Endothelial cell of umbilical vein (primary cell): ENCODE data around the gene DIAPH2. TPM values are rescaled to one million over a fixed set of nuclear protein-coding genes. Genes with fewer than 3 reads are reported as not detected.

Experiments
- BruUV-seq: library from RNA; stranded (reverse); fragments of 400-500 nt; replicated peaks from 2 replicates; lab custom pipeline; 2021; lab: Mats Ljungman, UMichigan
- CTCF ChIA-PET: fragments of 300-600, 350-600 bp; sonication (Branson Sonifier 250); formaldehyde crosslinking; loops from one replicate; lab custom pipeline; 2021; ENCODE audit warnings: antibody characterized with exemption, inconsistent platforms; lab: Charles Lee
- POLR2A ChIA-PET: fragments of 300-600, 350-600 bp; sonication (Branson Sonifier 250); formaldehyde crosslinking; loops from one replicate; lab custom pipeline; 2021; ENCODE audit warnings: antibody characterized with exemption, inconsistent platforms; lab: Charles Lee
- DNase-seq: peaks from one replicate; pipeline ENCODE4 v3.0.0-alpha.2; 2011; ENCODE audit warnings: low read depth, low spot score
- FAIRE-seq: peaks from 2 replicates; lab custom pipeline; 2011; peaks lifted over from hg19 to GRCh38; lab: Jason Lieb, UNC
- H2AFZ ChIP-seq: 2 replicates; pipeline ENCODE4 v1.6.0; 2012; ENCODE audit warnings: low read depth, low read length, control low read depth, inconsistent platforms
- H3K27ac ChIP-seq: 2 replicates; pipeline ENCODE4 v1.5.1; 2011; ENCODE audit warnings: low read depth, mild to moderate bottlenecking, control low read depth, low read length, moderate library complexity; ENCODE audit not compliant: insufficient read depth
- H3K27me3 ChIP-seq, 2 experiments: 2 replicates each; pipeline versions ENCODE4 v1.6.0 to v1.6.1; 2011; ENCODE audit warnings: low read length in 2 of 2, mixed read lengths in 1 of 2; ENCODE audit not compliant: control insufficient read depth in 2 of 2, insufficient read depth in 2 of 2
- H3K36me3 ChIP-seq, 2 experiments: 2 replicates in 1 of 2; 3 replicates in 1 of 2; pipeline ENCODE4 v1.5.1; 2011; ENCODE audit warnings: low read length in 2 of 2, mild to moderate bottlenecking in 1 of 2, moderate library complexity in 1 of 2; ENCODE audit not compliant: control insufficient read depth in 2 of 2, insufficient read depth in 2 of 2; ENCODE audit errors: extremely low read depth in 1 of 2
- H3K4me1 ChIP-seq: 3 replicates; pipeline ENCODE4 v1.5.1; 2011; ENCODE audit warnings: mild to moderate bottlenecking, low read length; ENCODE audit not compliant: control insufficient read depth, insufficient read depth; ENCODE audit errors: extremely low read depth
- H3K4me2 ChIP-seq: 2 replicates; pipeline ENCODE4 v1.6.1; 2011; ENCODE audit warnings: low read length, control low read depth, mixed read lengths; ENCODE audit not compliant: insufficient read depth
- H3K4me3 ChIP-seq, 3 experiments: fragments of 200-600 bp in 1 of 3; sonication (generic), shearing (Covaris generic) in 1 of 3; replicated peaks in 1 of 3; 2 replicates each; pipeline ENCODE4 v1.5.1; 2011 to 2016; ENCODE audit warnings: control low read depth in 3 of 3, low read length in 3 of 3, mild to moderate bottlenecking in 2 of 3, inconsistent platforms in 1 of 3, low read depth in 1 of 3, moderate library complexity in 1 of 3; ENCODE audit not compliant: insufficient read depth in 1 of 3
- H3K79me2 ChIP-seq: 2 replicates; pipeline ENCODE4 v1.6.0; 2012; ENCODE audit warnings: low read length, inconsistent platforms; ENCODE audit not compliant: control insufficient read depth, insufficient read depth
- H3K9ac ChIP-seq: replicated peaks from 2 replicates; pipeline ENCODE3; 2011; ENCODE audit warnings: low read length, control low read depth; ENCODE audit not compliant: insufficient read depth; ENCODE audit errors: extremely low read depth
- H3K9me1 ChIP-seq: replicated peaks from 3 replicates; pipeline ENCODE4 v1.6.0; 2011; ENCODE audit warnings: mild to moderate bottlenecking, low read length; ENCODE audit not compliant: control insufficient read depth, insufficient read depth; ENCODE audit errors: extremely low read depth
- H3K9me3 ChIP-seq: replicated peaks from 2 replicates; pipeline ENCODE4 v1.5.1; 2012; ENCODE audit warnings: low read length, inconsistent platforms; ENCODE audit not compliant: control insufficient read depth, insufficient read depth
- H4K20me1 ChIP-seq: replicated peaks from 2 replicates; pipeline ENCODE3; 2011; ENCODE audit warnings: mild to moderate bottlenecking, low read length; ENCODE audit not compliant: control insufficient read depth, insufficient read depth; ENCODE audit errors: extremely low read depth
- EZH2 ChIP-seq: IDR thresholded peaks from 2 replicates; pipeline ENCODE4 v1.6.1; 2012; ENCODE audit warnings: borderline replicate concordance, low read depth, mild to moderate bottlenecking, moderate library complexity, low read length, inconsistent platforms; ENCODE audit not compliant: severe bottlenecking
- FOS ChIP-seq: IDR thresholded peaks from 2 replicates; pipeline ENCODE4 v1.6.1; 2011; ENCODE audit warnings: mild to moderate bottlenecking, low read length, moderate library complexity, borderline replicate concordance; ENCODE audit not compliant: insufficient read depth
- GATA2 ChIP-seq: IDR thresholded peaks from 2 replicates; pipeline ENCODE4 v1.7.0; 2011; ENCODE audit warnings: low read depth, mild to moderate bottlenecking, moderate library complexity, mixed read lengths, low read length; ENCODE audit not compliant: insufficient read length, insufficient read depth
- JUN ChIP-seq: IDR thresholded peaks from 2 replicates; pipeline ENCODE4 v1.6.1; 2011; ENCODE audit warnings: borderline replicate concordance, low read depth; ENCODE audit not compliant: insufficient read length, insufficient read depth
- MYC ChIP-seq: IDR thresholded peaks from one replicate; pipeline ENCODE4 v1.6.1; 2011; ENCODE audit warnings: mild to moderate bottlenecking, low read depth, low read length
- POLR2A ChIP-seq: IDR thresholded peaks from 2 replicates; pipeline ENCODE4 v1.6.1; 2012; ENCODE audit warnings: low read depth, mild to moderate bottlenecking, control low read depth, low read length
- POLR2AphosphoS5 ChIP-seq: IDR thresholded peaks from 2 replicates; pipeline ENCODE4 v1.6.1; 2012; ENCODE audit warnings: low read depth, mild to moderate bottlenecking, control low read depth, low read length, moderate library complexity; ENCODE audit not compliant: insufficient read depth
- dilution Hi-C: fragments of 300-500 bp; cut with MboI; formaldehyde crosslinking; loops from one replicate; pipeline ENCODE4 v1.15.0; 2019; ENCODE audit warnings: low sequenced_read_pairs; ENCODE audit not compliant: extremely low pct_ligation_motif_present
- intact Hi-C: fragments of 100-400 bp; cut with micrococcal nuclease; formaldehyde crosslinking; loops from one replicate; pipeline ENCODE4 v1.10.0; 2022
- polyA plus RNA-seq, 4 experiments: library from polyadenylated mRNA; depleted of rRNA in 3 of 4; stranded (reverse) in 3 of 4; unstranded in 1 of 4; fragments of >200 nt; gene quantifications; 2 replicates each; pipeline versions ENCODE4 v1.2.1 to v1.2.3, GENCODE V29; 2011 to 2012; ENCODE audit warnings: missing spikeins in 1 of 4
- total RNA-seq: library from RNA; stranded (reverse); gene quantifications from 2 replicates; pipeline ENCODE4 v1.2.3, GENCODE V29; 2021
- TF ChIP-seq, protein P1 (sequence below): IDR thresholded peaks from 2 replicates; pipeline ENCODE4 v1.6.1; 2011; ENCODE audit not compliant: insufficient read depth, insufficient read length
- TF ChIP-seq, protein P2 (sequence below), 2 donors: IDR thresholded peaks; 1 replicate in 1 of 2; 2 replicates in 1 of 2; pipeline ENCODE4 v1.5.1; 2011; ENCODE audit warnings: low read length in 2 of 2, mild to moderate bottlenecking in 2 of 2, moderate library complexity in 2 of 2, control low read depth in 1 of 2, inconsistent platforms in 1 of 2, low read depth in 1 of 2; ENCODE audit not compliant: insufficient read depth in 1 of 2; ENCODE audit errors: extremely low read depth in 1 of 2

DIAPH2 gene
- total and polyA plus RNA-seq, 2 donors (not counting 3 experiments of a cell fraction or from before 2014, with no cell fraction given): 3.0 to 30.0 TPM

DNA sequence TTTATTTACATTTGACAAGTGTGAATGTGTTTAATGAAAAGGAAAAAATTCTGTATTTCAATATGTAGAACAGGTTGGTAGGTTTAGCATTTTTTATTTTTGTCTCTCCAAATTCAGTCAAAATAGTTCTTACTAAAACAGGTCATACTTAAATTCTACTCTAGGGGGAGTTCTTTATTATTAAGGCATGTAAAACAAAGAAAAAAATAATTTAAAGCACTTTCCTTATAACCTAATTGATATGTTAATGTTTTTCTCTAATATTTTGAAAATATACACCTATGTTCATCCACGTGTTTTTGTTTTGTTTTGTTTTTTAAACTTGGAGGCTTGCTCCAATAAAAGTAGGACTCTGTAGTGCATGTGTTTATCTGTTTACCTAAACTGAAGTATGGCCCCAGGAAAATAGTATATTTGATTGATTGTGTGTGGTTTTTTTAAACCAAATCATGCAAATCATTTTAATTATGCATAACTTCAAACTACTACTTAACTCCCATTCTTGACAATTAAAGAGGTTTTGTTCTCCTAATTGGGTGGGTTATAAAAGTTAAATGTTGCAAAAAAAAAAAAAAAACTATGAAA, 761.7 kb downstream of the DIAPH2 start:
- Histone ChIP-seq H3K27ac (no peak overlapping the region), H3K36me3 (no peaks in the 10 kb centered on the region), H3K27me3 (no peaks in the 10 kb centered on the region), H3K79me2 (no peaks in the 10 kb centered on the region), H3K9me1 (no peaks in the 10 kb centered on the region), H2AFZ (no peak overlapping the region), H4K20me1 (no peaks in the 10 kb centered on the region), H3K4me1 (no peaks in the 10 kb centered on the region), H3K9ac (no peak overlapping the region), H3K4me2 (no peak overlapping the region), H3K9me3 (no peaks in the 10 kb centered on the region), H3K4me3 (no peak overlapping the region)
- no peak for FAIRE-seq
- TF ChIP-seq, protein P1, sequence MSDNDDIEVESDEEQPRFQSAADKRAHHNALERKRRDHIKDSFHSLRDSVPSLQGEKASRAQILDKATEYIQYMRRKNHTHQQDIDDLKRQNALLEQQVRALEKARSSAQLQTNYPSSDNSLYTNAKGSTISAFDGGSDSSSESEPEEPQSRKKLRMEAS: no peak
- TF ChIP-seq POLR2A: no peak
- TF ChIP-seq, protein P2, sequence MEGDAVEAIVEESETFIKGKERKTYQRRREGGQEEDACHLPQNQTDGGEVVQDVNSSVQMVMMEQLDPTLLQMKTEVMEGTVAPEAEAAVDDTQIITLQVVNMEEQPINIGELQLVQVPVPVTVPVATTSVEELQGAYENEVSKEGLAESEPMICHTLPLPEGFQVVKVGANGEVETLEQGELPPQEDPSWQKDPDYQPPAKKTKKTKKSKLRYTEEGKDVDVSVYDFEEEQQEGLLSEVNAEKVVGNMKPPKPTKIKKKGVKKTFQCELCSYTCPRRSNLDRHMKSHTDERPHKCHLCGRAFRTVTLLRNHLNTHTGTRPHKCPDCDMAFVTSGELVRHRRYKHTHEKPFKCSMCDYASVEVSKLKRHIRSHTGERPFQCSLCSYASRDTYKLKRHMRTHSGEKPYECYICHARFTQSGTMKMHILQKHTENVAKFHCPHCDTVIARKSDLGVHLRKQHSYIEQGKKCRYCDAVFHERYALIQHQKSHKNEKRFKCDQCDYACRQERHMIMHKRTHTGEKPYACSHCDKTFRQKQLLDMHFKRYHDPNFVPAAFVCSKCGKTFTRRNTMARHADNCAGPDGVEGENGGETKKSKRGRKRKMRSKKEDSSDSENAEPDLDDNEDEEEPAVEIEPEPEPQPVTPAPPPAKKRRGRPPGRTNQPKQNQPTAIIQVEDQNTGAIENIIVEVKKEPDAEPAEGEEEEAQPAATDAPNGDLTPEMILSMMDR (IDR thresholded peaks at IDR 0.05; ENCODE audit: extremely low read depth in 1 of 2, insufficient read depth in 1 of 2, low read depth in 1 of 2, low read length in 2 of 2): peak in 1 of 2 donors; percentile 2
- no peak for TF ChIP-seq JUN
- no peak for TF ChIP-seq MYC
- intact Hi-C loops: no loop called here
- DNase-seq: peak; percentile 9
- dilution Hi-C loops: no loop called here
- ChIA-PET CTCF (interaction anchor here (1.0 to 1.8 kb wide), 4 partner anchors 8 to 238 kb away, joined by 3 to 7 read pairs (median 4); no protein-coding TSS in a partner anchor), POLR2A (no interaction called here)
- no TSS peak for BruUV-seq

DNA sequence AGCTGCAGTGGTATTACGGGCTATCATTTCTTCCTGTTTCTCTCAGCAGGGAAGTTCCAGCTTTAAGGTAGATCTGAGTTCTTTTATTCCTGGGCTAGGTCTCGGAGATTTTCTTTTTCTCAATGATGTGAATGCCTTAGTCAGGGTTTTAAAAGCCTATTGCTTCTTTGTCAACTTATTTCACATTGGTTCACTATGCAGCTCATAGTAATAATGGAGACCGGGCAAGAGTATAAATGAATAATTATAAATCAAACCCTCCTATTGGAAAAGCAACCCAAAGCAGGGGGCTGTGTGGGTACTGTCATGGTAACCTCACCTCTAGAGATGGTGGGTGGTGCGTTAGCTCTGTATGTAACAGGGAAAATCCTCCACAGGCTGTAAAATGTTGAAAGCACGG, 762.7 kb downstream of the DIAPH2 start:
- Histone ChIP-seq H3K9me1 (no peaks in the 10 kb centered on the region), H3K4me2 (no peak overlapping the region), H3K79me2 (no peaks in the 10 kb centered on the region), H3K27me3 (no peaks in the 10 kb centered on the region), H3K9ac (no peak overlapping the region), H3K36me3 (no peaks in the 10 kb centered on the region), H3K4me1 (no peaks in the 10 kb centered on the region), H4K20me1 (no peaks in the 10 kb centered on the region), H3K4me3 (no peak overlapping the region), H3K9me3 (no peaks in the 10 kb centered on the region), H3K27ac (no peak overlapping the region), H2AFZ (no peak overlapping the region)
- intact Hi-C loops (no loop called here), dilution Hi-C loops (no loop called here)
- no peak for DNase-seq
- no TSS peak for BruUV-seq
- TF ChIP-seq POLR2AphosphoS5 (no peak), FOS (no peak), MYC (no peak), EZH2 (no peak), POLR2A (no peak), JUN (no peak), GATA2 (no peak)
- TF ChIP-seq, protein P1: no peak
- TF ChIP-seq, protein P2 (IDR thresholded peaks at IDR 0.05; ENCODE audit: extremely low read depth in 1 of 2, insufficient read depth in 1 of 2, low read depth in 1 of 2, low read length in 2 of 2): no peak
- CTCF ChIA-PET: interaction anchor here (1.0 to 1.8 kb wide), 5 partner anchors 9 to 237 kb away, joined by 3 to 7 read pairs (median 4); no protein-coding TSS in a partner anchor
- FAIRE-seq: no peak
- POLR2A ChIA-PET: no interaction called here
